ENCODE results near the gene LSG1.

LSG1 gene

GRCh38 chr3:194658477-194659242, 13.3 kb downstream of the LSG1 start:
- no peak for DNase-seq (ENCODE audit: extremely low read depth, low read depth)
- TF ChIP-seq CTCF (IDR thresholded peaks at IDR 0.05; ENCODE audit: low read depth, low read length), result no peak

GRCh38 chr3:194657439-194657838, 14.6 kb downstream of the LSG1 start:
- no peak for TF ChIP-seq CTCF (IDR thresholded peaks at IDR 0.05; ENCODE audit: low read depth, low read length)
- no peak for DNase-seq (ENCODE audit: extremely low read depth, low read depth)

DNA sequence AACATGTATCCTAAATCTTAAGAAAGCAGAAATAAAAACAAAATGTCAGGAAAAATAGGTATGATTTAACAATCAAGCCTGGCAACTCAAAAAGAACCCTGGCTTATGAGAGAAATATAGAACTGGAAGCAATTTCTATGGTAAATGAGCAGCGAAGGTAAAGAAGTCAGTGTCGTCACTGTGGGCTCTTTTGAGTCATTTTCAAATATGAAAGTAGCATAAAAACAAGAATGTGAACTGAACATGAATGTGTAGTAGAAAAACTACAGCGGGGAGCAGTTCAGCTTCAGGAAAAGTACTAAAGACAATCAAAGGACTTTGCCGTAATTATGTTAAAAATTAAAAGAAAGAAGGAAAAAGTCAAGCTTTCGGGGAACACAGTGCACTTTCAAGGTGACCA, 17.5 kb downstream of the LSG1 start:
- DNase-seq (ENCODE audit: extremely low read depth, low read depth), result no peak
- TF ChIP-seq CTCF (IDR thresholded peaks at IDR 0.05; ENCODE audit: low read depth, low read length), result no peak

DNA sequence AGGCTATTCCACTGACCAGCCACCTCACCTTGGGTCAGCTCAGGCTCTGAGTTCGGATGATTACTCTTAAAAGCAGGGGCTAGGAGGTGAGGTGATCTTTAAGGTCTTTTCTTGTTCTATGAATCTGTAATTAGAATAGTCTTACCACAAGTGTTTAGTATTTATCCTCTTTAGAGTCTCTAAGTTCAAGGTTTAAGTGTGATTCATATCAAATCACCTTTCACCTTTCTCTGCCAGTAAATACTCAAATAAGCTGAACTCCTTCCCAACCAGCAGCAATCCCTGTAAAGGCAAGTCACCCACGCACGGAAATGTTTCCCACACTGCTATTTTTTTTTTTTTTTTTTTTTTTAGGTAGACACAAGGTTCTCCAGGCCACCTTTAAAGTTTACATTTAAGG, 24.2 kb downstream of the LSG1 start:
- no peak for DNase-seq (ENCODE audit: extremely low read depth, low read depth)

DNA sequence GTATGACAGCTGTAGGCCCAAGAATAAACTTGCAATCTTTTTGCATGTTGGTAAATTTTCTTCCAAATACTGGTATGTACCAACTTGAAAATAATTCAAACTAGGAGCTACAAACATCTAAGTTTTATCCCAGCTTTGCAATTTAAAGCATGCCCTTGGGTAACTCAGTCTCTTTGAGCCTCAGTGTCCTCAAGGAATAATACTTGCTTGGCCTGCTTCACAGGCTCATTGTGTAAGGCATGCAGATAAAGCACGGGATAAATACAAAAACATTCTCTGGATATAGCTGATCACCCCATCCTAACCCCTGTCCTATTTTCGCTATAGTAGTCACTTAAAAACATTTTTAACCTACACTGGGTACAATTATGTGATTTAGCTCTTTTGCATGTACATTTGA, 29.2 kb downstream of the LSG1 start:
- no peak for TF ChIP-seq CTCF (IDR thresholded peaks at IDR 0.05; ENCODE audit: low read depth, low read length)
- DNase-seq (ENCODE audit: extremely low read depth, low read depth), result no peak

More for the DNA sequence above, 24.2 kb downstream of the LSG1 start:
- TF ChIP-seq CTCF (IDR thresholded peaks at IDR 0.05; ENCODE audit: low read depth, low read length), result no peak

- no peak for DNase-seq (ENCODE audit: extremely low read depth, low read depth)
- peak; percentile 13 for TF ChIP-seq CTCF (IDR thresholded peaks at IDR 0.05; ENCODE audit: low read depth, low read length)
Measured at GRCh38 chr3:194640829-194641228, 31.2 kb downstream of the LSG1 start.

DNA sequence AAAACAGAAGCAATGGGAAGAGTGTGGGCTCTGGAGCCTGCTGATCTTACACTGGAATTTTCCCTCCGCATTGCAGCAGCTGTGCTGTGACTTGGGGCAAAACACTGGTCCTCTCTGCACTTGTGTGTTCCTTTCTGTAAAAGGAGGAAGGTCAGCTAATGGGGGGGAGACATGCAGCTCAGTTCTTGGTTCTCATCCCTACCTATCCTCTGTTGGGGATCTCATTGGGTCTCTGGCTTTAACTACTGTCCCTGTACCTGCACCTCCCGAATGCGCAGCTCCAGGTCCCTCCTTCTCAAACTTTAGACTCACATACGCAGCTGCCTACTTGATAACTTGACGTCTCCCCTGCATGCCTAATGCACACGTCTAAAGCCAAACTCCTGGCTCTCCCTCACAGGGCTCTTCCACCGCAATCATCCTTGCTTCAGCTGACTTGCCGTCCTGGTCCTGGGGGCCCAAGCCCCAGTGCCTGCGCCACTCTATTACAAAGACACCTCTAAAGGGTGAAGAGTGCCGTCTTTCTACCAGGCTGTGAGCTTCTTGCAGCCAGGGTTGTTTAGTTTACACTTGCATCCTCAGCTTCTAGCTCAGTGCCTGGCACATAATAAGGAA, 32.9 kb downstream of the LSG1 start:
- TF ChIP-seq CTCF (IDR thresholded peaks at IDR 0.05; ENCODE audit: low read depth, low read length), result no peak
- DNase-seq (ENCODE audit: extremely low read depth, low read depth), result no peak

Data from AG09319 (cell line).